HG02763 (cell line): ENCODE measurements around the gene OR2H2.

Experiments used
- ATAC-seq: cut with Tn5 transposase; IDR thresholded peaks from one replicate; pipeline ENCODE4 v1.9.1; 2021; ENCODE audit warnings: mild to moderate bottlenecking, moderate library complexity; ENCODE audit not compliant: unreplicated experiment

Gene OR2H2

DNA sequence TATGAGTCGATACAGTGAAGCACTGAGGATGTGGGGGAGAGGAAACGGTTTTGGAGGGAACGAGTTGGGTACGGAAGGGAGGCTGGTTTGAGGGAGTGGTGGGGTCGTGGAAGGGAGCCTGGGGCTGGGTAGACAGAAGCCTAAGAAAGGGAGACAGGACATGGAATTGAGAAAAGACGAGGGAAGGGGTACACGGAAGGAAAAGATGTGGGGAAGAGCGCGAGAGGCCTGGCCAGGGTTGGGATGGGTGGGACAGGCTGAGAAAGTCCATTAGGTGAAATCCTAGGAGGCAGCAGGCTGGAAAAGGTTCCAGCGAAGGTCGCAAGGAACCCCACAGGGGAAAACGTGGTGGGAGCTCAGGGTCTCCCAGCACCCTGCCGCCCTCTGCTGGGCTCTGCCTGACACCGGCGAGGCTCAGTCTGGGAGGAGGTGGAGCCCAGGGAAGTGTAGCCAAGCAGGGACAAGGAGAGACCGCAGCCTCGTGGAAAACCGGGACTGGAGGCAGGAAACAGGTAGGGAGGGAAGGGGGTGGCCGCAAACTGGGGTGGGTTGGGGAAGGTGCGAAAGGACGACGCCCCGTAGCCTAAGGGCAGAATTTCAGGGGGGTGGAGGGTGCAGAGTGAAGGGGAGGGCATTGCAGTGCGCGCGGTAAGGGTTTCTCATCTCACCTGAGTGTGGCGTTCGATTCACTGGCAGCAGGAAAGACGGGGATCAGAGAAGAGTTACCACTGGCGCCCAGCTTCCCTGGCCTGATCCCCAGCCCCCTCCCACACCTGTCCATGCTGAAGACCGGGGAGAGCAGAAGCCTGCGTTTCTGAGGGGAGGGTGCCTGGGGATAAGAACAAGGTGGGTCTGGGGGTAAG, 43.7 kb downstream of the OR2H2 start:
- no peak for ATAC-seq

DNA sequence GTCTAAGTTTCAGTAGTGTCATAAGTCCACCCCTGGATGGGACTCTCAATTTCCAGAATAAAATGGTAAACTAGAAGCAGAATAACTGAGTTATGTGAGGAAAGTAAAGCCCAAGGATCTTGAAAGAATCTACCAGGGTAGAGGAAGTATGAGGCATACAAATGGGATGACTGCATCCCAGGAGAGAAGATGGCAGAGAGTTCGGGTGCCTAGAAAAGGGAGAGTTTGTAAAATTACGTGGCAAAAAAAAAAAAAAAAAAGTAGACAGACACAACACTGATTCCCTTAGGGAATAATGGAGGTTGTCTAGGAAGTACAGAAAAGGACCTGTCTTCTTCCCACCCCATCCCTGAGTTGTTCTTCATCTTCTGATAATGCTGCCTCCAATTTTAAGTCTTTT, 44.6 kb downstream of the OR2H2 start:
- no peak for ATAC-seq

DNA sequence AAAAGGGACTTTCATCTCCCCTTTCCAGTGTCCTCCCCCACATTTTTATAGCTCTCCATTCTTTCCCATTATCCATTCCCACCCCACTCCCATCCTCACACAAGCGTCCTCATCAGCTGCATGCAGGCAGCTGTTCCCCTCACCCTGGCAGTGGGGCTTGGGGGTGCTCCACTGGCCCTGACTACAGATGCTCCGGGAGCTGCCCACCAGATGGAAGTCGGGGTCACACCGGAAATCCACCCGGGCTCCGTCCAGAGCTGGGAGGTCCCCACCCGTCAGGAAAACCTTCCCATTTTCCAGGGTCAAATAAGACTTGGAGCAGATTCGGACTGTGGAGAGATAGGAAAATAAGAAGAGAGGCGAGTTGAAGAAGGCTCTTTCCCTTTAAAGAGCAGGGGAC, 45.4 kb downstream of the OR2H2 start:
- no peak for ATAC-seq

DNA sequence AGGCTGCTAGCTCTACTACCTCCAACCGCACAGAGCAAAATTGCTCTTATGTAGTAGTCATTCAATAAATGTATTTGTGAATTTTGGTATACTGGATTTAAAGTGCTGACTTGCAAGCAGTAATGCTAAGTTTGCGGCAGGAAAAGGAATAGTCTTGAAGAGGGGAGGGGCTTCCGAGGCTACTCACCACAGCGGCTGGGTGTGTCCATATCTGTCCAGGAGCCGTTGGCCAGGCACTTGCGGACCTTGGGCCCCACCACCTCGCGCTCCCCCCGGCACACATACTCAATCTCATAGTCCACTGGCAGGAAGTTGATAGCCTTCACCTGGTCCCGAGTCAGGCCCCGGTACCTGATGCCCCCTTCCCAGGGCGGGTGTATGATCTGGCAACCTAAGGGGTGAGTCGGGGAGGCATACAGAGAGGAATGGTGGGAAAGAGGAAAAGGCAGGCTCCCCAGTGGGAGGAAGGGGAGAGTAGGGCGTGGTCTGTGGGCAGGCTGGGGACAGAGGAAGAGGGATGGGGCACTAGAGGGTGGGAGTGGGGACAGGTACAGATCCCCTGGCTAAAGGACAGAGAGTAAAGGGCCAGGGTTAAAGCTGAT, 46.4 kb downstream of the OR2H2 start:
- no peak for ATAC-seq

DNA sequence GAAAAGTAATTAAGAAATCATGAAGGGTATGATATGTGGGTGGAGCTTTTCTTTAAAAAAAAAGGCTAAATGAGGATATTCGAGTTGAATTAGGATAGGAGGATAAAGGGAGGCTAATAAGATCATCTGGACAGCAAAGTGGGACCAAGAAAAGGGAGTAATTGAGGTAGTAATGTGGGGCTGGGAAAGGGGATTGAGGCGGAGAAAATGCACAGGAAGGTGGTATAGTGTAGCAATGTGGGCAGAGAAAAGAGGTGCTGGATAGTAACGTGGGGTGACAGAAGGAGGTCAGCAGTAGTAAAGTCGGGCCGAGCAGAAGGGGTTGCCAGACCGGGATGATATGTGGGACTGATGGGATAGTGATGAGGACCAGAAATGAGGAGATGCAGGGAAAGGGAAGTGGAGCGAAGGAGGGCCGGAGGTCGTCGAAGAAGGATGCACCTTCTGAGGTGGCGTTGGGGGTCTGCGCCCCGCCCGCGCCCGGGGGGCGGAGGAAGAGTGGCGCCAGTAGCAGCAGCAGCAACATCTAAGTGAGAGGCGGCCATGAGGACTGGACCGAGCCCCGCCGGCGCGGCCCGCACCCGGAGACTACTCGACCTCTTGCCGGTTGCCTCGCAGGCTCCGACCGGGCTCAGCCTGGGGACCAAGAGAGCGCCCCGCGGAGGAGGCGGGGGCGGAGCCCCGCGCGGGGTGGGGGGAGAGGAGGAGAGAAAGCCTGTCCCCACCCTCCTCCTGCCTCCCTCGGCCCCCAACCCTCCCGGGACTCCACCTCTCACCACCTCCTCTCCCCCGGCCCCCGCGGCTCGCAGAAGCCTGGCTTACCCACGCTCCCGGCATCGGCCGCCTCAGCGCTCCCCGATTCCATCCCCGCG, 47.2 kb downstream of the OR2H2 start:
- ATAC-seq, result no peak

DNA sequence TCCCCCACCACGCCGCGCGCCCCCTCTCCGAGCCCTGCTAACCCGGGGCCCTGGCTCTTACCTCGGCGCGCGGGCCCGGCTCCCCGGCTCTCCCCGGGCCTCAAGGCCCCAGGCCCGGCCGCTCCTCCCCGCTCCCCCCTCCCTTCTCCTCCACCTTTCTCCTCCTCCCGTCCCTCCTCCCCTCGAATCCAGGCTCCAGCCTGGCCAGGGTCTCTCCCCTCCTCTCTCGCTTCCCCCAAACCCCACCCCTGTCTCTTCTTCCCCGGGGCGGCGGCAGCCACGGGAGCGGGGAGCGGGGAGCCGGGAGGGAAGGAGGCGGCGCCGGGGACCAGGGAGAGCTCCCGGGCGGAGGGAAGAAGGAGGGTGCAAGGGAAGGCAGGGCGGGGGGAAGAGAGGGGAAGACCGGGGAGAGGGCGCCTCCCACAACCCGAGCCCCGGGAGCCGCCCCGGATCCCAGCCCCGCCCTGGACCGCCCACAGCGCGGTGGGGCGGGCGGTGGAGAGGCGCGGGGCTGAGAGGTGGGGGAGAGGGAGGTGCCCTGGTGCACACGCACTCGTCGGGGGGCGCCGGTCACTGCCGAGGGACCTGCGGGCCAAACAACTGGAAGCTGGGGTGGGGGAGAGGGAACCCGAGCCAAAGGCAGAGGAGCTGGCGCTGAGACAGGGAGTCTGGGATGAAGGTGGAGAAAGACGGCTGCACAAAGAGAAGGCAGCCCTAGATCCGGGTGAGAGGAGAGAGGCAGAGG, 48.0 kb downstream of the OR2H2 start, which contains the start of gene GABBR1:
Gene GABBR1 (minus strand): TSS at position 395 of the 745 bp plus-strand sequence. CDS start 798 bp downstream, outside the sequence.
- no peak for ATAC-seq

DNA sequence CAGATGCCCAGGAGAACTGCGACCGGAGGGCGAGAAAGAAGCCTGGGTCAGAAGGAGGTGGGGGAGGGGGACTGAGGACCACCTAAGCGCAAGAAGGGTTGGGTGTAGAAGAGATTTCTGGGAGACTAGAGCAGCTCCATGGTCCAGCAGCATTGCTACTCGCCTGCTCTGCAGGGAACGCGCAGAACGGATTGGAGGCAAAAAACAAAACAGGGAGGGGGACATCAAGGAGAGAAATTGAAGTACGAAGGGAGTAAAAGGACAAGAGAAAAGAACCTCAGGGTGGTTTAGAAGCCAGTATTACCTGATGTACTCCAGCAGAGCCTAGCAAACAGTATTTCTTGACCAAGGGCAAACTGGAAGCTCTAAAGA, 48.6 kb downstream of the OR2H2 start:
- ATAC-seq, result no peak

DNA sequence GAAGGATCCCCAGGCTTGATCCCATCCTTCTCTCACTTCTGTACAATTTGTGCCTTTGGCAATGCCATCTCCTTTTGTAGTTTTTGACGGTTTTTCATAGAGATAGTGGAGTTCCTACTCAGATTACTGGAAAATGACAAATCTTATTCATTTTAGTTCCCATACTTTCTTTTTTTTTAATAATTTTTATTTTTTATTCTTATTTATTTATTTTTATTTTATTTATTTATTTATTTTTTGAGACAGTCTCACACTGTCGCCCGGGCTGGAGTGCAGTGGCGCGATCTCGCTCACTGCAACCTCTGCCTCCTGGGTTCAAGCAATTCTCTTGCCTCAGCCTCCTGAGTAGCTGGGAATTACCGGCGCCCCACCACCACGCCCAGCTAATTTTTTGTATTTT, 52.3 kb downstream of the OR2H2 start:
- no peak for ATAC-seq
